Left ventricle myocardium inferior (tissue), 1 donor: Measurements from ENCODE around the gene C6orf52. TPM values are rescaled to one million over a fixed set of nuclear protein-coding genes. Genes with fewer than 3 reads are reported as not detected.

Experiments
- DNase-seq: peaks from one replicate; pipeline ENCODE4 v3.0.0-alpha.2; 2020
- H3K27ac ChIP-seq: fragments of 200-600 bp; replicated peaks from 2 replicates; pipeline ENCODE4 v1.8.0; 2021
- H3K27me3 ChIP-seq: fragments of 200-600 bp; 2 replicates; pipeline ENCODE4 v1.8.0; 2021; ENCODE audit warnings: low read depth
- H3K36me3 ChIP-seq: fragments of 200-600 bp; 2 replicates; pipeline ENCODE4 v1.8.0; 2021
- H3K4me1 ChIP-seq: fragments of 200-600 bp; 2 replicates; pipeline ENCODE4 v1.8.0; 2021
- H3K4me3 ChIP-seq: fragments of 200-600 bp; 2 replicates; pipeline ENCODE4 v1.8.0; 2021; ENCODE audit warnings: mild to moderate bottlenecking, moderate library complexity
- H3K9me3 ChIP-seq: fragments of 200-600 bp; replicated peaks from 2 replicates; pipeline ENCODE4 v1.8.0; 2021
- intact Hi-C: fragments of 100-400 bp; cut with micrococcal nuclease; formaldehyde crosslinking; loops from one replicate; pipeline ENCODE4 v1.11.0; 2022
- total RNA-seq: library from RNA; stranded (reverse); fragmentation: NEBNext Ultra II Directional; extraction: Animal tissue kit (Norgen Biotek cat#: 25700); gene quantifications from one replicate; pipeline ENCODE4 v1.2.1, GENCODE V29; 2021
- TF ChIP-seq, protein P1 (sequence below): fragments of 200-600 bp; IDR thresholded peaks from 2 replicates; pipeline ENCODE4 v1.8.0; 2021; ENCODE audit warnings: antibody characterized with exemption, mild to moderate bottlenecking, borderline replicate concordance
- donor health status: DM: no; HTN: yes; CAD: no; lungs with severe emphysema.

The C6orf52 gene
- total RNA-seq, 1 donor from 2014 or later = 1.5 TPM

DNA sequence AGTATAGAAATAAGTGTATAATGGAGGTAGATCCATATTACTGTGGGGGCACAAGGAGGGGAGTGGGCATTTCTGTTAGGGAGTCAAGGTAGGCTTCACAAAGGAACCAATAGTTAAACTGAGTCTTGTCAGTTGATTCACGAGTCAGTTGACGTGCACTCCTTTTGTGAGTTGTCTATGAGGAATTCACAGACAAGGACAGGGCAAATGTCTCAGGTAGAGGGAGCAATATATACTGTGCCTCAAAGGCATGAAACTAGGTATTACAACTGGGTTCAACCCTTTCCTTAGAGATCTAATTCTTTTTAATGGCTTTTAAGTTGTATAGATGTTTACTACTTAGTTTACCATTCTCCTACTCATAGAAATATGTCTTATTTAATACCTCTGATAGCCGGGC is 39.4 kb upstream of the C6orf52 start:
- Histone ChIP-seq H3K36me3 (peaks cover 44% of the 10 kb centered on the region), H3K4me3 (no peak overlapping the region), H3K27me3 (no peaks in the 10 kb centered on the region), H3K4me1 (peaks cover 13% of the 10 kb centered on the region), H3K9me3 (no peaks in the 10 kb centered on the region), H3K27ac (no peak overlapping the region)
- intact Hi-C loops = no loop called here
- no peak for DNase-seq
- TF ChIP-seq, protein P1, sequence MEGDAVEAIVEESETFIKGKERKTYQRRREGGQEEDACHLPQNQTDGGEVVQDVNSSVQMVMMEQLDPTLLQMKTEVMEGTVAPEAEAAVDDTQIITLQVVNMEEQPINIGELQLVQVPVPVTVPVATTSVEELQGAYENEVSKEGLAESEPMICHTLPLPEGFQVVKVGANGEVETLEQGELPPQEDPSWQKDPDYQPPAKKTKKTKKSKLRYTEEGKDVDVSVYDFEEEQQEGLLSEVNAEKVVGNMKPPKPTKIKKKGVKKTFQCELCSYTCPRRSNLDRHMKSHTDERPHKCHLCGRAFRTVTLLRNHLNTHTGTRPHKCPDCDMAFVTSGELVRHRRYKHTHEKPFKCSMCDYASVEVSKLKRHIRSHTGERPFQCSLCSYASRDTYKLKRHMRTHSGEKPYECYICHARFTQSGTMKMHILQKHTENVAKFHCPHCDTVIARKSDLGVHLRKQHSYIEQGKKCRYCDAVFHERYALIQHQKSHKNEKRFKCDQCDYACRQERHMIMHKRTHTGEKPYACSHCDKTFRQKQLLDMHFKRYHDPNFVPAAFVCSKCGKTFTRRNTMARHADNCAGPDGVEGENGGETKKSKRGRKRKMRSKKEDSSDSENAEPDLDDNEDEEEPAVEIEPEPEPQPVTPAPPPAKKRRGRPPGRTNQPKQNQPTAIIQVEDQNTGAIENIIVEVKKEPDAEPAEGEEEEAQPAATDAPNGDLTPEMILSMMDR = no peak

DNA sequence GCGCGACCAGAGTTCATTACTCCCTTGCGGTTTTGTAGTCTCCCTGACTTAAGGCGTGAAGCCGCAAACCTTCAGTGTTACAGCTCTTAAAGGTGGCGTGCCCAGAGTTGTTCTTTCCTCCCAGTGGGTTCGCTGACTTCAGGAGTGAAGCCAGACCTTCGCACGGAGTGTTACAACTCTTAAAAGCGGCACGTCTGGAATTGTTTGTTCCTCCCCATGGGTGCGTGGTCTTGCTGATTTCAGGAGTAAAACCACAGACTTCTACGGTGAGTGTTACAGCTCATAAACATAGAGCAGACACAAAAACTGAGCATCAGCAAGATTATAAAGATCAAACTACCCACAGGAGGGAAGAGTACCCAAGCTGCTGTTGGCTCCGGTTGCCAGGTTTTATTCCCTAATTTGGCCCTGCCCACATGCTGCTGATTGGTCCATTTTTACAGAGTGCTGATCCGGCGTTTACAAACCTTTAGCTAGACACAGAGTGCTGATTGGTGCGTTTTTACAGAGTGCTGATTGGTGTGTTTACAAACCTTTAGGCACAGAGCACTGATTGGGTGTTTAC is 38.8 kb upstream of the C6orf52 start:
- Histone ChIP-seq H3K9me3 (no peaks in the 10 kb centered on the region), H3K27me3 (no peaks in the 10 kb centered on the region), H3K4me3 (no peak overlapping the region), H3K36me3 (peaks cover 50% of the 10 kb centered on the region), H3K4me1 (peaks cover 13% of the 10 kb centered on the region), H3K27ac (no peak overlapping the region)
- TF ChIP-seq, protein P1 = no peak
- intact Hi-C loops = no loop called here
- no peak for DNase-seq

DNA sequence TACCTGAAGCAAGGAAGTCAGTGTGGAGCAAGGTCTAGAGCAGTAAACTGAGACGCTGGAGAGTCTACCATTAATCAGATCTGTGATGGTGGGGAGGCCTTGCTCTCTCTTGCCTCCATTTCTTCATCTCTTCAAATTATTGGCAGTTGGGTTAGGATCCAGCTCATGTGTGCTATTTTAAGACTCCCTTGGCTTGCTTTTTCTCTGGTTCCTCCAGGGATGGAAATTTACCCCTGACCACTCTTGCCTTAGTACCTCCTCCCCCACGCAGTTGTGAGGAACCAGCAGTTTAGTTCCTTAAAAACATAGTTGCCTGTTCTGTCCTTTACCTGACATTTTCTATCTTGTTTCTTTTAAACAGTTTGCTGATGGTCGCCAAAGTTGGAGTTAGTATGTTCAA is 35.8 kb upstream of the C6orf52 start:
- H3K4me3 ChIP-seq = no peak overlapping the region
- H3K27ac ChIP-seq = no peak overlapping the region
- DNase-seq = no peak
- intact Hi-C loops = no loop called here
- no peaks in the 10 kb centered on the region for H3K9me3 ChIP-seq
- H3K27me3 ChIP-seq = no peaks in the 10 kb centered on the region
- TF ChIP-seq, protein P1 = no peak
- H3K36me3 ChIP-seq = peaks cover 74% of the 10 kb centered on the region
- H3K4me1 ChIP-seq = peaks cover 28% of the 10 kb centered on the region

DNA sequence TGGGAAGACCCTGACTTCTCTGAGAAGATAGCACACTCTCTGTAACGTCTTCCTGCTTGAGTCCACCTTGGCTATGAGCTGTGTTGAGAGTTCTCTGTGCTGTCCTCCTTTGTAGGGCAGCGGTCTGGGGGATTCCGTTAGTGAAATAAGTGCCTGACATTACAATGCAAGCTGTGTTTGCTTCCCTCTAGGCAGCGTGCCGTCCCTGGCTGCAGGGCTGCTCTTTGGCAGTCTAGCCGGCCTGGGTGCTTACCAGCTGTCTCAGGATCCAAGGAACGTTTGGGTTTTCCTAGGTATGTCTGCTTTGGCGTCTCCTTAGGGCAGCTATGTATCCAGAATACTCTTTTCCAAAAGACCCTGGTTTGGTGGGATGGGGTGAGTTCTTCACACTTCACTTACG is 31.3 kb upstream of the C6orf52 start:
- Histone ChIP-seq H3K9me3 (no peaks in the 10 kb centered on the region), H3K4me1 (peaks cover 68% of the 10 kb centered on the region), H3K27ac (no peak overlapping the region), H3K36me3 (peaks cover 53% of the 10 kb centered on the region), H3K27me3 (no peaks in the 10 kb centered on the region), H3K4me3 (no peak overlapping the region)
- DNase-seq = no peak
- TF ChIP-seq, protein P1 = no peak
- intact Hi-C loops = no loop called here

DNA sequence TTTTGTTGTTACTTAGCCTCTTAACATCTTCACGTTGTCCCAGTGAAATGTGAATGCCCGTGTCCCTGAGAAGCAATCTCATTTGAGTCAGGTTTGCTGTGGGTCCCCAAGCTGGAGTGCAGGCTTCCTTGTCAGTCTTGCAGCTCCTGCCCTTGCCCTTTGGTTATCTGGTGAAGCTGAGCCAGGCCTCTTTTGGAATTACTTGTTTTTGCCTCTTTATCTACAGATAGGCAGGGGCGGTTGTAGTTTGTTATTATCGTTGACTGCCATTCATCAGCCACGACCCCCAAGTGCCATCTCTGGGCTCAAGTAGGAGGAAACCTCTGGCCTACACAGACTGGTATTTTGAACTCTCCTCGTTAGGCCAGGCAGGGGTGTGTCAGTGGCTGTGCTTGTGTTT is 30.6 kb upstream of the C6orf52 start:
- Histone ChIP-seq H3K36me3 (peaks cover 47% of the 10 kb centered on the region), H3K9me3 (no peaks in the 10 kb centered on the region), H3K4me3 (no peak overlapping the region), H3K27me3 (no peaks in the 10 kb centered on the region), H3K27ac (no peak overlapping the region), H3K4me1 (peaks cover 68% of the 10 kb centered on the region)
- TF ChIP-seq, protein P1 = no peak
- DNase-seq = no peak
- intact Hi-C loops = no loop called here

DNA sequence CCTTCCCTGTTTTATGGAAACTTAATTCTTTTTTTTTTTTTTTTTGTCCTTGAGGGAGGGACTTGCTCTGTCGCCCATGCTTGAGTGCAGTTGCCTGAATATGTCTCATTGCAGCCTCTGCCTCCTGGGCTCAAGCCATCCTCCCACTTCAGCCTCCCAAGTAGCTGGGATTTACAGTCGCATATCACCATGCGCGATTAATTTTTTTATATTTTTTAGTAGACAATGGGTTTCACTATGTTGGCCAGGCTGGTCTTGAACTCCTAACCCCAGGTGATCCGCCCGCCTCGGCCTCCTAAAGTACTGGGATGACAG is 29.1 kb upstream of the C6orf52 start:
- Histone ChIP-seq H3K4me1 (peaks cover 68% of the 10 kb centered on the region), H3K9me3 (no peaks in the 10 kb centered on the region), H3K27me3 (no peaks in the 10 kb centered on the region), H3K4me3 (peak overlapping the region; percentile 72), H3K36me3 (peaks cover 31% of the 10 kb centered on the region), H3K27ac (peak overlapping the region; percentile 92)
- intact Hi-C loops = no loop called here
- no peak for DNase-seq
- TF ChIP-seq, protein P1 = no peak
